Measurements from ENCODE around the gene NLN.
"Not testable (repeated sequence)": the region's sequence is repeated elsewhere in the genome, so short reads cannot be mapped to it uniquely, and the experiment has no call there.

Gene NLN

GRCh38 chr5:65721720-65722574, at the start of gene NLN, which contains the start of gene SGTB:
Gene NLN, plus strand, starts transcription at chr5:65722205. Its CDS starts 169 bp downstream, at chr5:65722374.
Gene SGTB, minus strand, starts transcription at chr5:65722109. Its CDS starts 1,302 bp downstream, at chr5:65720807.
- peak; percentile 82 for DNase-seq (ENCODE audit: low spot score)

DNA sequence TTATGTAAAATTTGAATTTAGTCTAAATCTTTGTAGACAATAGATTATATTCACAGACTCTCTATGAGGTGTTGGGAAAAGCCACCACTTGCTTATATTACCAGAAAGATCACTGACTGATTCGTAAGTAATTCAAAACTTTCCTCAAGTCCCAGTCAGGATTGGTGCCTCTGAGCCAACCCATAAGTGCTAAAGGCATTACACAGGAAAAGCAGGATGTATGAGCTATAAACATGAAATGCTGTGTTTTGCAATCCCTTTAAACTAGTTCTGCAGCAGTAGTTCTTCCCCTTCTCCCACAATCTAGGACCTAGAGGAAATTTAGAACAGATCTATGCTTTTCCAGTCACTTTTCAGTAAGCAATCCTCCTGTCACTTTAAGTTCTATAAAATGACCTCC, 49.2 kb upstream of the NLN start:
- DNase-seq (ENCODE audit: low spot score), result no peak

DNA sequence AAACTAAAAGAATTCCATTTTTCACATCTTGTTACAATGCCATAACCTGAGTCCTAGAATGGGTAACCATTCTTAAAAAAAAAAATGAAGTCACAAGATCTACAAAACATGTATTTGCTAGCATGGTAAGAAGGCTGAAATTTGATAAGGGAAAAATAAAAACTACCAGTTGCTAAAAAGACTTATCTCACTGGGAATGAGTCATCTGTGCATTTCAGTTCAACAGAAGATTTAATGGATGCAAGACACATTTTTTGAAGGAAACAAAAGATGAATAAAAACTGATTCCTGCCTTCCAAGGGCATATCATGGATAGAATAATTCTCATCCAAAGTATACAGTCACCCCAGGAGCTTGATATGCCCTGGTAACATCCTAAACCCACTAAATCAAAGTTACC, 47.3 kb upstream of the NLN start:
- DNase-seq (ENCODE audit: low spot score), result no peak

- not testable (repeated sequence) for DNase-seq (ENCODE audit: low spot score)
These were observed 45.9 kb upstream of the NLN start for GRCh38 chr5:65676056-65676455.

DNA sequence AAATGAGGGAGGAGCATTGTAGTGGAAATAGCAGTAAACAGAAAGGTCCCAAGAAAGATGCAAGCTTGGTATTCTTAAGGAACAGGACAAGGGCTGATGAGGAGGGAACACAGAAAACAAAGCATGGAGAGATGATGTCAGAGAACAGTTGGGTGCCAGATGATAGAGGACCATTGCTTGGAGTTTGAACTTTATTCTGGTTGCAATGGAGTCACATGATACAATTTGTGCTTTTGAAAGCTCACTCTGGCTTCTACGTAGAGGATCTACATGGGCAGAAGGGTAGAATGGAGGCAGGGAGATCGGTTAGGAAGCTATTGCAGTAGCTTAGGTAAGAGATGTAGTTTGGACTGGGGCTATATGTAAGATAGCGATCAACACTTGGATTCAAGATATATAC, 39.9 kb upstream of the NLN start:
- no peak for DNase-seq (ENCODE audit: low spot score)

DNA sequence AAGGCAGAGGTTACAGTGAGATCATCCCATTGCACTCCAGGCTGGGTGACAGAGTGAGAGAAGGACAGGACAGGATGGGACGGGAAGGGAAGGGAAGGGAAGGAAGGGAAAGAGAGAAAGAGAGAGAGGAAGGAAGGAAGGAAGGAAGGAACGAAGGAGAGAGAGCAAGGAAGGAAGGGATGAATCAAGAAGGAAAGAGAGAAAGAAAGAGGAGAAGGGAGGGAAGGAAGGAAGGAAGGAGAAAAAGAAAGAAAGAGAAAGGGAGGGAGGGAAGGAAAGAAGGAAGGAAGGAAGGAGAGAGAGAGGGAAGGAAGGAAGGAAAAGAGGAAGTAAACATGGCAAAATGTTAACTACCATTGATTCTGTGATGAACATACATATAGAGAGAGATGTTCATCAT, 28.9 kb upstream of the NLN start:
- DNase-seq (ENCODE audit: low spot score), result no peak

DNA sequence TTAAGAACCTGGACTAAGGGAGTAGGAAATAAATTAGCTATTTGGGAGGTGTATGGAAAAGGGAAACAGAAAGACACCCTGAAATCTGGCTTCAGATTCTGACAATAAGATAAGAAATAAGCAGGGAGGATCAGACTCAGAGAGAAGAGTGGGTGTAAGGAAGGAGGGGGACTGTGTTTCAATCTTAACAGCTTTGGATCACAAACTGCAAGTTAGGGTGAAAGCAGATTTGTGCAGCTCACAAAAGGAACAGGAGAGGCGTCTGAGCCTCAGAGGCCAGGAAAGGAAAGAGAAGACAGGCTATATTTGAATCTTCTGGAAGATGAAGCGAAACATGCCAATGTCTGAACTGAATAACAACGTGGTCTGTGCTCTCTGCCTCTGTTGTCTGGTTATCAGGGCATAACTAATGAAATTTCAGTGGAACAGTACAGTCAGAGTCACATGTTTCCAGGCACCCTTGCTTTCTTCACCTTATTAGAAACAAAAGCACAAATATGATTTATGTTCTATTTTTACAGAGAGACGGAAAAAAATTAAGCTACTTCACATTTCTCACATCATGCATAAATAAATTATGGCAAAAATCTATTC, 26.7 kb upstream of the NLN start:
- DNase-seq (ENCODE audit: low spot score), result no peak

DNA sequence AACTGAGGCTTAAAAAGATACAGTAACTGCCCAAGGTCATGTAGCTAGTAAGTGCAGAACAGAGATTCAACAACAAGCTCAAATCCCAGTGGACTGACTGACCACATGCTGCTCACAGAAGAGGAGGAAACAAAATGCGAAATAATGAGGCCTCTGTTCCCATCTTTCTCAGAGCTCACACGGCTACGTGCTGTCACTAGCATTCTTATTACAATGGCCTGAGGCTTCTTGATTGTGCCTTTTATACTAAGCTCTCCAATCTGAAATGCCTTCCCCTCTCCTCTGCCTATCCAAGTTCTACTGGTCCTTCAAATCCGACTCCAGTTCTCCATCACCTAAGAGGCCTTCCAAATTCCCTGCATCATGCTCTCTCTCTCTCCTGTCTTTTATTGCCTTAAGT, 26.1 kb upstream of the NLN start:
- no peak for DNase-seq (ENCODE audit: low spot score)

- no peak for DNase-seq (ENCODE audit: low spot score)
These were observed 25.1 kb upstream of the NLN start for GRCh38 chr5:65696892-65697291.

- DNase-seq (ENCODE audit: low spot score), result no peak
These were observed 22.7 kb upstream of the NLN start for GRCh38 chr5:65699338-65699737.

GRCh38 chr5:65702036-65702435, 20.0 kb upstream of the NLN start:
- no peak for DNase-seq (ENCODE audit: low spot score)

DNA sequence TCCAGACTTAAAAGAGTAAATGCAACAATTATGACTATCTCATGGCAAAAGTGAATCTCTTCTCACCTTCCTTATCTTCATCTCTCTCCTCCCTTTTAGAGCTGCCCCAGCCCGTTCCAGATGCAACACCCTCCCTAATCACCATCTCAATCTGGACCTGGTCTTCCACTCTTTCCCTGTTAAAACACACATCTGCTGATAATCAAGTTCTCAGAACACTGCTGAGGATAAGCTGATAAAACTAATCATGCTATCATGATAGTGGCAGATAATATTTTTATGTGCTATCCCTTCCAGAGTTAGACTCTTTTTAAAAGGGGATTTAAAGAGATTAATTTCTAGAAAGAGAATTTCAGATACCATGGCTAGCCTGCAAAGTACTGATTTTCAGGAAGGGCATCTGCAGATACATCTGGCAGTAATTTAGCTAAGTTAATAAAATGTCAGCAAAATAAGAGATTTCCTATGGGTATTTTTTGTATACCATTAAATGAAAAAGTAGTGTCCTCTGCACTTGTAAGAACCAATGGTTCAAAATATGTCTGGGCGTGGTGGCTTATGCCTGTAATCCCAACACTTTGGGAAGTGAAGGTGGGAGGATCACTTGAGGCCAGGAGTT, 17.3 kb upstream of the NLN start:
- DNase-seq (ENCODE audit: low spot score), result no peak

- no peak for DNase-seq (ENCODE audit: low spot score)
These were observed 14.3 kb upstream of the NLN start for GRCh38 chr5:65707663-65708062.

DNA sequence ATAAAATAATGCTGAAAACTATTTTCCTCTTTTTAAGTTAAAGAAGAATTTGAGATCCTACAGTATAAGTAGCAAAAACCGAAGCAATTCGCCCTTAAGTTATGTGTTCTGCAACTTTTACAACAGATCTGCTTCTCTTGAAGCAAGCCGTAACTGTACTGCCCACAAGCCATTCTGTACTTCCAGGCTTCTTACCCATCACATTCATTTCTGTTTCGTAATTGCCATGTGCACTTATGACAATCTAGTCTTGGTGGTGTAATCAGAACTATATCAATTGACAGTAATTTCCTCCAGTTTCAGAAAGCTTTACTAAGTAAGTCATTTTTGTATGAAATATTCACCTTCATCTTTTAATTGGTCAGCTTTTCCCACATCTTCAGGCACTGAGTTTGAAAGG, 13.9 kb upstream of the NLN start:
- no peak for DNase-seq (ENCODE audit: low spot score)

DNA sequence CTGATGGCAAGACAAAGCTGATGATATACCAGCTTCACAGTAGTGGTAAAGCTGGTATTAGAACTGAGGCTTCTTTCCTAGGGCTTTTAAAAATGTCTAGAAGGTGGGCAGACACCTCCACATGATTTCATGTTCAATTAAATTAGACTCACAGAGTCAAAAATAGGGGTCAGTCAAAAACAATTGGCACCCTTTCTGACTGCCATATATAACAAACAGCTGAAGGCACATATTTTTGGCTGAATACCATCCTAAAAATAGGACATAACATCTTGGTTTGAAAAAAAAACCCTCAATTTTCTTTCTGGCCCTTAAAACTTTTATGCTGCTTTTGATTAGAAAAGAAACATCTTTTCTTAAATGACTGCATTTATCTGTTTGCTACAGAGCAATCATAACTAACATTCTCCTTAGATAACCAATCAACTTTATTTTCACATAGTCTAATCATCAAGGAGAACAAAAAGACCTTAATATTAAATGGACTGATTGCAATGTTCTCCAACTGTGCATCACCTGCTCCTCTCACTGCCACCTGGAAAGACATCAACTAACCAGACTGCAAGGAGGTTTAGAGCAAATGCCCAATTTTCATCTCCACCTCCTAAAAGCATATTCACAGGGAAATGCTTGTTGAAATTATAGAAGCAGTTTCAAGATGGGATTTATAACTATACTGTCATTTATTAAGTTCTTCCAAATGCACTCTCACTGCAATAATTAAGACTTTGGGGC, 3.3 kb upstream of the NLN start:
- DNase-seq (ENCODE audit: low spot score), result no peak

DNA sequence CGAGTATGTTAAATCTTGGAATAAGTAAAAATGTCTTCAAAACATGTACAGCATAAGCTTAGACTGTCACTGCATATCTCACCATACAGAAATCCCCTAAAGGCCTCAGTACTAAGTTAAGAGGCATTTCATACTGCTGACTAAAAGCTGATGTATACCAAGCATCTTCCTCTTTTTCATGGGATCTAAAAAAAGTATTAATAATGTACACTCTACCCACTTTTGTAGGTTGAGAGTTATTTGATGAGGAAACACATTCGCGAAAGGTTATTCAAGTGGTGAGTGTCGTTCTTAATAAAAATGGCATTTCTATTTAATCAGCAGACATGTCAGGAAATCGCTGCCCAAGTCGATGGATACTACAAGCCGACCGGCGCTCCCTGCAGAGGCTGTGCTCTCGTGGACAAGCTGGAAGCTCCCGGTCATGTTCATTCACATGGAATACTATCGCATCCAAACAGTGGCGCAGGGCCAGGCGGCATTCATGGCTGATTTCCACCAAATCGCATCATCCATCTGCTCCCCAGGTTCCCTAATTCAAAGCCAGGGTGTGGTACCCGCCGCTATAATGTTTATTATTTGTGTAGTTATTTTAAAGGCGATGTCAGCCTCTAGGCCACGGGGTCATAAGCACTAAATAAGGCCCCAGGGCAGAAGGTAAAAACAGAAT, 820 bp upstream of the NLN start:
- peak; percentile 22 for DNase-seq (ENCODE audit: low spot score)

DNA sequence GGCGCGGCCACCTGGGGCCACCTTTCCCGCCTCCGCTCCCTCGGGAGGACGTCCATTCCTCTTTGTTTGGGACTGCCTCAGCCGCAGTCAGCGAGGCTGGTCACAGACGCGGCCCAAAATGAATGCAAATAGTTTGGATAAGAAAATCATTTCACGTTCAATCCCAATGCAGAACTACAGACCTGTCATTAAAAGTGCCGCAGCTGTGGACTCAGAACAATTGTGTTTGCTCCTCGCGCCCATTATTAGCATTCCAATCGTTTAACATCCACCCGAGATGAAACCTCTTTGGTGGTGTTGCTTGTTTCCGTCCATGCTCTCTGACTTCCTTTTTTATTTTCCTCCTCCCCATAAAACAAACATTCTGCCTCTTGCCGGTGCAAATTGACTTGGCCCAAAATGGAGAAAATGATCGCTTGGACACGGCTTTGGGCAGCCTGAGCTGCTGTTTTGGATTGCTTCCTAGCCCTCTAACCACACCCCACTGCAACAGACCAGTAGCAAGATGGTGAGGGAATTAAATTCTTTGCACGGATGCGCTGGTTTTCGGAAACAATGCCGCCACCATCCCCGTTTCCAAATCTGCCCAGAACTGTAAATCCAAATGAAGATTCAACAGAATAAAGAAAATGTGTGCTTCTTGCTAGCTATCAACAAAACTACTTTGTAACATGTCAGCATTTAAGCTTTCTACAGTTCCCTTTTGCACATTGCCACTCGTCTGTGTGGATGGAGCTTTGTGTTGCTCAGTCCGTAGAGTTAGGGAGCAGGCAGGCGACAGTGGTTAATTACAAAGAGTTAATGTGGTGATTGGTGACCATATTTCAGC, 784 bp downstream of the NLN start:
- peak; percentile 9 for DNase-seq (ENCODE audit: low spot score)

DNA sequence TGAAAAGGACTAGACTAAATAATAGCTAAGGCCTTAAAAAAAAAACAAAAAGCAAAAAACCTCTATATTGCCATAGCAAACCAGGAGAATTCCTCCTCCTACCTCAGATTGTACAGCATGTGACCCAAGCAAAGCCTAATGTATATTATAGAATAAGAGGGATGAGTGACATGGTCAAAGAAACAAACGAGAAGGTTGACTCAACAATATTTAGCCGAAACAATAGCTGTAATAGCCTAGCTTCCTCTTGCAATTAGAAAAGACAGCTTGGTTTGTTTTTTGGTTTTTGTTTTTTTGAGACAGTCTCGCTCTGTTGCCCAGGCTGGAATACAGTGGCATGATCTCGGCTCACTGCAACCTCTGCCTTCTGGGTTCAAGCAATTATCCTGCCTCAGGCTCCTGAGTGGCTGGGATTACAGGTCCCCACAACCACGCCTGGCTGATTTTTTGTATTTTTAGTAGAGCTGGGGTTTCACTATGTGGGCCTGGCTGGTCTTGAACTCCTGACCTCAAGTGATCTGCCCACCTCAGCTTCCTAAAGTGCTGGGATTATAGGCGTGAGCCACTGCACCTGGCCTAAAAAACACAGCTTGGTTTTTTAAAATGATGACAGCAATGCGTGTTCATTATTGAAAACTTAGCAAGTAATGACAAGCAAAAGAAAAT, 5.6 kb downstream of the NLN start:
- no peak for DNase-seq (ENCODE audit: low spot score)

- no peak for DNase-seq (ENCODE audit: low spot score)
These were observed 6.2 kb downstream of the NLN start for GRCh38 chr5:65728218-65728617.

GRCh38 chr5:65730910-65731309, 8.9 kb downstream of the NLN start:
- no peak for DNase-seq (ENCODE audit: low spot score)

Measured in CD4-positive, alpha-beta T cell treated with Interleukin-2 at 100 ng/mL for 4 hours (primary cell).